Ovary (tissue), 3 donors: Measurements from ENCODE around the gene EFNA5.

Experiments
- CTCF ChIP-seq, 3 donors: fragments of 450-650 bp in 2 of 3; fragments of 200-600 bp in 1 of 3; IDR thresholded peaks; one replicate each; pipeline versions ENCODE4 v1.5.1 to v1.8.0; 2016 to 2022; ENCODE audit warnings: antibody characterized with exemption in 3 of 3, mild to moderate bottlenecking in 1 of 3
- EP300 ChIP-seq: sonication (generic); formaldehyde crosslinking; IDR thresholded peaks from one replicate; pipeline ENCODE4 v1.6.1; 2017; ENCODE audit warnings: antibody characterized with exemption
- POLR2A ChIP-seq: fragments of 450-650 bp; IDR thresholded peaks from one replicate; pipeline ENCODE4 v1.6.1; 2017; ENCODE audit warnings: antibody characterized with exemption, mild to moderate bottlenecking, moderate library complexity
- donor health status: DM: no; HTN: no; CAD: no.

- no peak for TF ChIP-seq CTCF (IDR thresholded peaks at IDR 0.05)
- TF ChIP-seq POLR2A: no peak
- no peak for TF ChIP-seq EP300
These were observed 37.4 kb downstream of the EFNA5 start for GRCh38 chr5:107633171-107633901.
